HL-60 (cell line): ENCODE data around the gene SLC29A2.

Experiments used
- DNase-seq, 2 experiments: peaks; one replicate each; pipeline ENCODE4 v3.0.0-alpha.2; 2010 to 2020; ENCODE audit warnings: low read depth in 1 of 2, low spot score in 1 of 2
- H3K27ac ChIP-seq: fragments of 250-450 bp; sonication (Bioruptor Pico); replicated peaks from 2 replicates; pipeline ENCODE4 v1.5.1; 2020; ENCODE audit warnings: mild to moderate bottlenecking, moderate library complexity
- H3K27me3 ChIP-seq: fragments of 250-450 bp; sonication (Bioruptor Pico); 2 replicates; pipeline ENCODE4 v1.5.1; 2021; ENCODE audit warnings: mild to moderate bottlenecking, moderate library complexity; ENCODE audit not compliant: insufficient read depth, poor library complexity, severe bottlenecking
- H3K4me3 ChIP-seq: replicated peaks from 2 replicates; pipeline ENCODE4 v1.5.1; 2011; ENCODE audit warnings: mild to moderate bottlenecking, control low read depth, low read length; ENCODE audit not compliant: insufficient read depth
- GABPA ChIP-seq: IDR thresholded peaks from 2 replicates; pipeline ENCODE4 v1.6.1; 2012; ENCODE audit warnings: low read depth
- POLR2AphosphoS5 ChIP-seq: IDR thresholded peaks from 2 replicates; pipeline ENCODE4 v1.6.1; 2012; ENCODE audit warnings: low read depth
- REST ChIP-seq: IDR thresholded peaks from 2 replicates; pipeline ENCODE4 v1.6.1; 2012; ENCODE audit warnings: low read depth; ENCODE audit not compliant: insufficient replicate concordance
- SPI1 ChIP-seq: IDR thresholded peaks from 2 replicates; pipeline ENCODE4 v1.6.1; 2012; ENCODE audit warnings: low read depth, mild to moderate bottlenecking, borderline replicate concordance
- TF ChIP-seq, protein P1 (sequence below): IDR thresholded peaks from one replicate; pipeline ENCODE4 v1.5.1; 2011; ENCODE audit warnings: low read length, control low read depth, inconsistent platforms; ENCODE audit not compliant: insufficient read depth

Gene SLC29A2

DNA sequence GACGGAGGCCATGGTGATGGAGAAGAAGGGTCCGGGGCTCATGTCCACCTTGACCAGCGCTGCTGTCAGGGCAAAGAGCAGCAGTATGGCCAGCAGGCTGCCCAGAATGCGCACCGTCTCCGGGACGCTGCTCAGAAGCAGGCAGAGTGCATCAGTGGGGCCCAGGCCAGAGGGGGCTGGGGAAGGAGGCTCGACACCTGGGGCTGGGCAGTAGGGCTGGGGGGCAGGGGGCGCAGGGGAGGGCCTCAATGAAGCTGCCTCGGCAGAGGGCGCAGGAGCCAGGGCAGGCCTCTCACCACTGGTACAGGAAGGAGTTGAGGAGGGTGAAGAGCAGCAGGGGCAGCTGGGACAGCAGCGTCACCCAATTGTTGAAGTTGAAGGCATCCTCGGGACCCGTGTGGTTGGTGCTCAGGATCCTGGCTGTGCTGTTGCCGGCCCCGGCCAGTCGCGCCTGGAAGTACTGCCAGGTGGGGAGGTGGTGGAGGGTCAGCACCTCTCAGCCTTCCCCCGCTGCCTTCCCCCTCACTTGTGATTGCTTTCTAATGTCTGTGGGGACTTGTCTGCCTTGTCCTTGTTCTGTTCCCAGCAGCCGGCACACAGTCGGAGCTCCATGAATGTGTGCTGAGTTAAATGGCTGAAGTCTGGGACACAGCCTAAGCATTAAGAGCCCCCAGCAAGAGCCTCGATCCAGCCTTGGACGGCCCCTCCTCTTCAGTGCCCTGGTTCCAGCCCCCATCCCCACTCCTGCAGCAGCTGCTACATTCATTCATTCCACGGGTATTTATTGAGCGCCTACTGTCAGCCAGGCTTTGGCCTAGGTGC, 2.3 kb downstream of the SLC29A2 start:
- H3K27me3 ChIP-seq = no peaks in the 10 kb centered on the region
- H3K4me3 ChIP-seq = no peak overlapping the region
- TF ChIP-seq GABPA (no peak), SPI1 (no peak), POLR2AphosphoS5 (no peak), REST (no peak)
- TF ChIP-seq, protein P1, sequence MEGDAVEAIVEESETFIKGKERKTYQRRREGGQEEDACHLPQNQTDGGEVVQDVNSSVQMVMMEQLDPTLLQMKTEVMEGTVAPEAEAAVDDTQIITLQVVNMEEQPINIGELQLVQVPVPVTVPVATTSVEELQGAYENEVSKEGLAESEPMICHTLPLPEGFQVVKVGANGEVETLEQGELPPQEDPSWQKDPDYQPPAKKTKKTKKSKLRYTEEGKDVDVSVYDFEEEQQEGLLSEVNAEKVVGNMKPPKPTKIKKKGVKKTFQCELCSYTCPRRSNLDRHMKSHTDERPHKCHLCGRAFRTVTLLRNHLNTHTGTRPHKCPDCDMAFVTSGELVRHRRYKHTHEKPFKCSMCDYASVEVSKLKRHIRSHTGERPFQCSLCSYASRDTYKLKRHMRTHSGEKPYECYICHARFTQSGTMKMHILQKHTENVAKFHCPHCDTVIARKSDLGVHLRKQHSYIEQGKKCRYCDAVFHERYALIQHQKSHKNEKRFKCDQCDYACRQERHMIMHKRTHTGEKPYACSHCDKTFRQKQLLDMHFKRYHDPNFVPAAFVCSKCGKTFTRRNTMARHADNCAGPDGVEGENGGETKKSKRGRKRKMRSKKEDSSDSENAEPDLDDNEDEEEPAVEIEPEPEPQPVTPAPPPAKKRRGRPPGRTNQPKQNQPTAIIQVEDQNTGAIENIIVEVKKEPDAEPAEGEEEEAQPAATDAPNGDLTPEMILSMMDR = no peak
- DNase-seq = no peak
- H3K27ac ChIP-seq = no peak overlapping the region

DNA sequence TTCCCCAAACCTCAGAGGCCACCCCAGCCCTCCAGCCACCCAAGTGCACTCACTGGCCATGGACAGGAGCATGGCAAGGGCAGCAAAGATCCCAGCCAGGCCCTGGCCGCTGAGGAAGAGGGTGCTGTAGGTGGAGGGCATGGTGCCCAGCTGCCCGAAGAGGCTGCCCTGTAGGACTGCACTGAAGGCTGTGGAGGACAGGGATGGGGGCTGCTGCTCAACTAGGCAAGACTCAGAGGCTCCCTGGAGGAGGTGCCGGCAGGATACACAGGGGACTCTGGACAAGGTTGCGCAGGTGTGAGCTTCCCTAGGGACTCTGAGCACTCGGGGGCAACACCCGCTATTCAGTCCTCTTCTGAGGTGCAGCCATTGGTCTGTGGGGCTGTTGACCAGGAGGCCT, 3.1 kb downstream of the SLC29A2 start:
- Histone ChIP-seq H3K4me3 (no peak overlapping the region), H3K27ac (no peak overlapping the region), H3K27me3 (no peaks in the 10 kb centered on the region)
- DNase-seq = no peak
- TF ChIP-seq REST (no peak), POLR2AphosphoS5 (no peak), SPI1 (no peak), GABPA (no peak)
- TF ChIP-seq, protein P1 = no peak

GRCh38 chr11:66367561-66368312, 3.8 kb downstream of the SLC29A2 start:
- no peak for DNase-seq
- H3K27me3 ChIP-seq = no peaks in the 10 kb centered on the region
- no peak overlapping the region for H3K27ac ChIP-seq
- TF ChIP-seq, protein P1 = no peak
- TF ChIP-seq POLR2AphosphoS5 = no peak
- no peak for TF ChIP-seq GABPA
- no peak for TF ChIP-seq SPI1
- no peak for TF ChIP-seq REST
- H3K4me3 ChIP-seq = no peak overlapping the region
